CD14-positive monocyte (primary cell): ENCODE data around the gene ACOT7. TPM values are rescaled to one million over a fixed set of nuclear protein-coding genes. Genes with fewer than 3 reads are reported as not detected.

Source experiments
- DNase-seq, 3 donors: peaks; one replicate each; pipeline ENCODE4 v3.0.0-alpha.2; 2011 to 2022
- H2AFZ ChIP-seq: 2 replicates; pipeline ENCODE4 v1.6.0; 2012; ENCODE audit warnings: mild to moderate bottlenecking, low read depth, low read length, inconsistent platforms; ENCODE audit not compliant: insufficient read depth, poor library complexity, severe bottlenecking
- H3K27ac ChIP-seq, 2 donors: 1 replicate in 1 of 2; 2 replicates in 1 of 2; pipeline ENCODE4 v1.5.1; 2012 to 2013; ENCODE audit warnings: low read length in 2 of 2, control low read depth in 1 of 2, inconsistent platforms in 1 of 2, low read depth in 1 of 2, mild to moderate bottlenecking in 1 of 2
- H3K27me3 ChIP-seq, 2 donors: one replicate each; pipeline versions ENCODE4 v1.6.0 to v1.6.1; 2011 to 2013; ENCODE audit warnings: low read length in 2 of 2; ENCODE audit not compliant: control insufficient read depth in 2 of 2, insufficient read depth in 2 of 2
- H3K36me3 ChIP-seq, 2 donors: replicated peaks in 1 of 2; 1 replicate in 1 of 2; 2 replicates in 1 of 2; pipeline versions ENCODE4 v1.5.1 to v1.6.1; 2012 to 2013; ENCODE audit warnings: low read length in 2 of 2, control low read depth in 1 of 2, inconsistent platforms in 1 of 2, mild to moderate bottlenecking in 1 of 2; ENCODE audit not compliant: insufficient read depth in 2 of 2, control insufficient read depth in 1 of 2
- H3K4me1 ChIP-seq, 2 donors: 1 replicate in 1 of 2; 2 replicates in 1 of 2; pipeline versions ENCODE4 v1.5.1 to v1.6.1; 2012 to 2013; ENCODE audit warnings: low read length in 2 of 2, control low read depth in 1 of 2, inconsistent platforms in 1 of 2, mild to moderate bottlenecking in 1 of 2, moderate library complexity in 1 of 2; ENCODE audit not compliant: insufficient read depth in 2 of 2, control insufficient read depth in 1 of 2
- H3K4me2 ChIP-seq: replicated peaks from 2 replicates; pipeline ENCODE3; 2012; ENCODE audit warnings: low read length, moderate library complexity, mild to moderate bottlenecking; ENCODE audit not compliant: poor library complexity, severe bottlenecking; ENCODE audit errors: extremely low read depth
- H3K4me3 ChIP-seq, 3 experiments: fragments of 200-600 bp in 1 of 3; sonication (generic) in 1 of 3; replicated peaks in 1 of 3; 1 replicate in 2 of 3; 2 replicates in 1 of 3; pipeline ENCODE4 v1.5.1; 2011 to 2013; ENCODE audit warnings: low read length in 3 of 3, mild to moderate bottlenecking in 3 of 3, control low read depth in 2 of 3, low read depth in 2 of 3, inconsistent platforms in 1 of 3, moderate library complexity in 1 of 3
- H3K79me2 ChIP-seq: 2 replicates; pipeline ENCODE4 v1.6.0; 2012; ENCODE audit warnings: mild to moderate bottlenecking, control low read depth, inconsistent platforms, low read length, moderate library complexity; ENCODE audit not compliant: insufficient read depth
- H3K9ac ChIP-seq: 2 replicates; pipeline ENCODE4 v1.6.0; 2017; ENCODE audit warnings: low read length, mild to moderate bottlenecking; ENCODE audit not compliant: insufficient read depth, poor library complexity, severe bottlenecking
- H3K9me3 ChIP-seq, 2 donors: replicated peaks in 1 of 2; 1 replicate in 1 of 2; 2 replicates in 1 of 2; pipeline versions ENCODE4 v1.5.1 to v1.6.1; 2012 to 2013; ENCODE audit warnings: low read length in 2 of 2, control low read depth in 1 of 2; ENCODE audit not compliant: control insufficient read depth in 1 of 2, insufficient read depth in 1 of 2
- H4K20me1 ChIP-seq: 2 replicates; pipeline ENCODE4 v1.6.0; 2012; ENCODE audit warnings: mild to moderate bottlenecking, low read length, control low read depth, moderate library complexity; ENCODE audit not compliant: insufficient read depth
- H3K27ac Mint-ChIP-seq, 7 donors: one replicate each; pipeline ENCODE4 v1.8.0; 2020; ENCODE audit warnings: mild to moderate bottlenecking in 7 of 7, mixed read lengths in 7 of 7, moderate library complexity in 6 of 7, inconsistent platforms in 2 of 7
- H3K27me3 Mint-ChIP-seq, 3 donors: one replicate each; pipeline ENCODE4 v1.8.0; 2021 to 2022; ENCODE audit warnings: low read depth in 3 of 3, mild to moderate bottlenecking in 3 of 3, mixed read lengths in 3 of 3, moderate library complexity in 3 of 3, inconsistent platforms in 1 of 3
- H3K36me3 Mint-ChIP-seq, 2 donors: one replicate each; pipeline ENCODE4 v1.8.0; 2020; ENCODE audit warnings: mixed read lengths in 2 of 2, inconsistent platforms in 1 of 2, mild to moderate bottlenecking in 1 of 2
- H3K4me1 Mint-ChIP-seq: one replicate; pipeline ENCODE4 v1.8.0; 2020; ENCODE audit warnings: mild to moderate bottlenecking, mixed read lengths
- H3K4me3 Mint-ChIP-seq, 2 donors: one replicate each; pipeline ENCODE4 v1.8.0; 2020; ENCODE audit warnings: mild to moderate bottlenecking in 2 of 2, mixed read lengths in 2 of 2, moderate library complexity in 1 of 2
- H3K9me3 Mint-ChIP-seq, 7 donors: one replicate each; pipeline ENCODE4 v1.8.0; 2020 to 2022; ENCODE audit warnings: mixed read lengths in 7 of 7, mild to moderate bottlenecking in 6 of 7, moderate library complexity in 6 of 7, inconsistent platforms in 2 of 7
- CTCF ChIP-seq: fragments of 200-600 bp; IDR thresholded peaks from one replicate; pipeline ENCODE4 v1.8.0; 2022; ENCODE audit warnings: antibody characterized with exemption, mild to moderate bottlenecking
- WGBS: methylation state at CpG from one replicate; pipeline ENCODE4 v1.1.5; 2013; ENCODE audit warnings: missing lambda C conversion rate; ENCODE audit not compliant: insufficient coverage; 5-methylcytosine and 5-hydroxymethylcytosine counted together
- intact Hi-C, 2 donors: fragments of 100-400 bp; cut with micrococcal nuclease; formaldehyde crosslinking; loops; one replicate each; pipeline versions ENCODE4 v1.15.0 to v1.15.1; 2023
- polyA plus RNA-seq, 3 donors: library from polyadenylated mRNA; depleted of rRNA in 1 of 3; unstranded in 2 of 3; stranded (reverse) in 1 of 3; fragments of 300-500 nt in 2 of 3; fragments of >200 nt in 1 of 3; fragmentation: Illumina TruSeq in 2 of 3; gene quantifications; 1 replicate in 2 of 3; 2 replicates in 1 of 3; pipeline ENCODE4 v1.2.3, GENCODE V29; 2012 to 2021

ACOT7 gene
- polyA plus RNA-seq, 3 donors: 0.63 to 4.3 (median 1.4) TPM

- H4K20me1 ChIP-seq: peaks cover 9% of the 10 kb centered on the region
- peak overlapping the region in 1 of 3 experiments; percentile 17 for H3K4me3 ChIP-seq
- H3K9ac ChIP-seq: no peak overlapping the region
- Mint-ChIP-seq H3K4me3 (no peak overlapping the region), H3K4me1 (peaks cover 10% of the 10 kb centered on the region), H3K36me3 (peaks cover 0 to 7% of the 10 kb centered on the region in 2 donors), H3K27me3 (peaks cover 74 to 90% (median 83%) of the 10 kb centered on the region in 3 donors), H3K9me3 (peaks cover 0 to 19% (median 4%) of the 10 kb centered on the region in 7 donors), H3K27ac (no peak overlapping the region)
- H3K36me3 ChIP-seq: no peaks in the 10 kb centered on the region
- 2% methylated on average over 72 of the region's 79 CpGs for WGBS
- intact Hi-C loops: loop anchor here (2.0 to 10.0 kb wide), 7 partner anchors 97 to 232 kb away; no protein-coding TSS in a partner anchor
- DNase-seq: peak; percentile 63 to 76 (median 69)
- peaks cover 0 to 21% of the 10 kb centered on the region in 2 donors for H3K4me1 ChIP-seq
- no peak overlapping the region for H3K27ac ChIP-seq
- no peaks in the 10 kb centered on the region for H3K79me2 ChIP-seq
- H2AFZ ChIP-seq: no peak overlapping the region
- peaks cover 0 to 21% of the 10 kb centered on the region in 2 donors for H3K9me3 ChIP-seq
- TF ChIP-seq CTCF: peak; percentile 83
- peaks cover 24 to 84% of the 10 kb centered on the region in 2 donors for H3K27me3 ChIP-seq
- H3K4me2 ChIP-seq: peak overlapping the region; percentile 26
Observed at GRCh38 chr1:6245086-6245868, 148.3 kb downstream of the ACOT7 start.

- Histone ChIP-seq H3K4me1 (peaks cover 0 to 21% of the 10 kb centered on the region in 2 donors), H2AFZ (no peak overlapping the region), H4K20me1 (peaks cover 9% of the 10 kb centered on the region), H3K27ac (no peak overlapping the region), H3K79me2 (no peaks in the 10 kb centered on the region), H3K36me3 (no peaks in the 10 kb centered on the region), H3K9me3 (peaks cover 0 to 21% of the 10 kb centered on the region in 2 donors), H3K27me3 (peaks cover 27 to 85% of the 10 kb centered on the region in 2 donors), H3K4me3 (no peak overlapping the region), H3K4me2 (no peak overlapping the region), H3K9ac (no peak overlapping the region)
- 9% methylated on average over 8 of the region's 24 CpGs for WGBS
- intact Hi-C loops: loop anchor here (2.0 to 10.0 kb wide), 8 partner anchors 98 to 233 kb away; partner anchors contain the start of gene ACOT7 (in 1 of the 2)
- Mint-ChIP-seq H3K4me3 (peak overlapping the region in 1 of 2 donors; percentile 83), H3K27ac (no peak overlapping the region), H3K36me3 (peaks cover 0 to 7% of the 10 kb centered on the region in 2 donors), H3K27me3 (peaks cover 77 to 93% (median 86%) of the 10 kb centered on the region in 3 donors), H3K9me3 (peaks cover 0 to 24% (median 4%) of the 10 kb centered on the region in 7 donors), H3K4me1 (peaks cover 10% of the 10 kb centered on the region)
- DNase-seq: no peak
- no peak for TF ChIP-seq CTCF
Observed at GRCh38 chr1:6244401-6245049, 149.0 kb downstream of the ACOT7 start.
